ENCODE results near the gene SPDYE3.

- TF ChIP-seq CTCF (IDR thresholded peaks at IDR 0.05; ENCODE audit: low read depth, low read length) (no peak), MAX (IDR thresholded peaks at IDR 0.05; ENCODE audit: low read depth, low read length) (no peak), POLR2A (IDR thresholded peaks at IDR 0.05; ENCODE audit: extremely low read depth, insufficient read length) (peak; percentile 21), MYC (IDR thresholded peaks at IDR 0.05; ENCODE audit: low read depth, low read length) (no peak)
Measured at GRCh38 chr7:100358857-100359212, 51.3 kb downstream of the SPDYE3 start.

Measured in NB4 (cell line).